Duodenal mucosa (tissue), 2 donors: ENCODE data around the gene HLA-DPB1.

Experiments
- H3K27ac ChIP-seq: one replicate; pipeline ENCODE4 v1.7.0; 2013; ENCODE audit warnings: low read depth, low read length
- H3K27me3 ChIP-seq, 2 donors: one replicate each; pipeline ENCODE4 v1.7.0; 2013; ENCODE audit warnings: low read length in 2 of 2, control low read depth in 1 of 2; ENCODE audit not compliant: insufficient read depth in 2 of 2, control insufficient read depth in 1 of 2
- H3K36me3 ChIP-seq, 2 donors: one replicate each; pipeline ENCODE4 v1.7.0; 2013; ENCODE audit warnings: low read length in 2 of 2, control low read depth in 1 of 2; ENCODE audit not compliant: insufficient read depth in 2 of 2, control insufficient read depth in 1 of 2
- H3K4me1 ChIP-seq, 2 donors: one replicate each; pipeline ENCODE4 v1.7.0; 2013; ENCODE audit warnings: low read length in 2 of 2, control low read depth in 1 of 2; ENCODE audit not compliant: insufficient read depth in 2 of 2, control insufficient read depth in 1 of 2
- H3K4me3 ChIP-seq, 2 donors: one replicate each; pipeline ENCODE4 v1.7.0; 2013; ENCODE audit warnings: low read length in 2 of 2, low read depth in 1 of 2
- H3K9ac ChIP-seq, 2 donors: one replicate each; pipeline ENCODE4 v1.7.0; 2013; ENCODE audit warnings: low read length in 2 of 2, low read depth in 1 of 2
- H3K9me3 ChIP-seq, 2 donors: one replicate each; pipeline ENCODE4 v1.7.0; 2013; ENCODE audit warnings: low read length in 2 of 2, control low read depth in 1 of 2; ENCODE audit not compliant: control insufficient read depth in 1 of 2

Gene HLA-DPB1

DNA sequence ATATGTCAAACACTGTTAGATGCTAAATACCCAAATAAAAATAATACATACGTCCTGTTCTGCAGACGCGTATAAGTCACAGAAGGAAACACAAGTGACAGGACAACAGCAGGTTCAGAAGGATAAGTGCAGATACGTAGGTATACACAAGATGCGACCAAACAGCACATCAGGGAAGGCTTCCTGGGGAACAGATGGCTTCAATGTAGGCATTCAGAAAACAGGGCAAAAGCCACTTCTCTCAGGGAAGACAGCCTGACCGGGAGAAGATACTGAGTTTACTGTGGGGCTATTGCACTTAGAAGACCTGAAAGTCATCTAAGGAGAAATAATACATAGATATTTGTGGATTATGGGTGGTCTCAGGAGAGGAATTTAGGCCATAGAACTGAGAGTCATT, 4.2 kb upstream of the HLA-DPB1 start:
- Histone ChIP-seq H3K27me3 (no peaks in the 10 kb centered on the region), H3K27ac (no peak overlapping the region), H3K4me1 (peaks cover 0 to 16% of the 10 kb centered on the region in 2 donors), H3K4me3 (peak overlapping the region; percentile 34 to 71), H3K36me3 (peaks cover 0 to 11% of the 10 kb centered on the region in 2 donors), H3K9me3 (no peaks in the 10 kb centered on the region), H3K9ac (peak overlapping the region in 1 of 2 donors; percentile 35)

DNA sequence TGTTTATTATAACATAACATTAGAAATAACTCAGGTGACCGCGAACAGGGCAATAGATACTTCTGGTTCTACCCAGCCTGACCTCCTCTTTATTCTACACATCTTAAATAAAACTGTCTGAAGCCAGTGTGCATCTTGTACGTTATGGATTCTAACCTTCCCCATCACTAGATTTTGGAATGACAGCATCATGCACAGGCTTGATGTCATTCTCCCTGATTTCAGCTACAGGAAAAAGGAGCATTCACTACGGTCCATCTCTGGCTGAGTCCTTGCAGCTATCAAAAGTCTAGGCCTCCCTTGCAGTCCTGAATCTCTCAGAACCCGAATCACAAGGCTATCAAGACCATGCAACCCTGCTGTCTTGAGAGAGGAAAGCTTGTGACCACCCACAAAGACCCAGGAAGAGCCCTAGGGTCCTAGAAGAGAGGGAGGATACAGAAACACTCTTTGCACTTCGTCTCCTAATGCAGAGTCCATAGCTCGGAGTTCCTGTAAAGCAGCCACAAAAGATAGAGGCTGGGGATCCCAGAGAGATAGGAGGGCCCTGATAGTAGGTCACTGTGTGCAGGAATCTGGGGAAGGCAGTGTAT, 3.2 kb upstream of the HLA-DPB1 start:
- H3K27ac ChIP-seq, result no peak overlapping the region
- H3K9me3 ChIP-seq, result no peaks in the 10 kb centered on the region
- peaks cover 0 to 17% of the 10 kb centered on the region in 2 donors for H3K4me1 ChIP-seq
- H3K27me3 ChIP-seq, result no peaks in the 10 kb centered on the region
- H3K4me3 ChIP-seq, result peak overlapping the region; percentile 65 to 71
- H3K36me3 ChIP-seq, result peaks cover 0 to 11% of the 10 kb centered on the region in 2 donors
- peak overlapping the region in 1 of 2 donors; percentile 26 for H3K9ac ChIP-seq

DNA sequence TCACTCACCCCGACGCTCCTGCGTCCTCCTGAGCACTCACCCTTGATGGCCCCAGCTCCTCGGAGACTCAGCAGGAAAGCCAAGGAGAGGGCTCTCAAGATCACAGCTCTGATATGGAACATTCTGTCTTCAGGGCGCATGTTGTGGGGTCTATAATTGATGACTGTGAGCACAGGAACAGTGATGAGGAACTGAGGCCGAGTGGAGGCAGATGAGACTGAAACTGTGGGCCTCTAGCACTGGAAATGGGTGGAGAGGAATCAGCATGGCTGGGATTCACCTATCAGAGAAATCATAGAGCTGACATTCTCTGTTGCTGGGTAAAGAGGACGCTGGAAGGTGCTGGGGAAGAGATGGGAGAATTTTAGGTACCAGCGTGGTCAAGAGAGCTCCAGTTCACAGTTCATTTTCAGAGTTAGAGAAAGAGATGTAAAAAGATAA, 2.3 kb upstream of the HLA-DPB1 start, which contains the start of gene HLA-DPA1:
Gene HLA-DPA1, minus strand, starts transcription at position 219 of the 441 bp plus-strand sequence.
- no peaks in the 10 kb centered on the region for H3K27me3 ChIP-seq
- H3K9ac ChIP-seq, result peak within 1 kb of the TSS; percentile 55 to 59
- H3K27ac ChIP-seq, result no peak within 1 kb of the TSS
- H3K4me1 ChIP-seq, result peaks cover 0 to 17% of the 10 kb centered on the region in 2 donors
- H3K9me3 ChIP-seq, result no peaks in the 10 kb centered on the region
- H3K36me3 ChIP-seq, result peaks cover 0 to 10% of the 10 kb centered on the region in 2 donors
- peak within 1 kb of the TSS; percentile 65 to 71 for H3K4me3 ChIP-seq

DNA sequence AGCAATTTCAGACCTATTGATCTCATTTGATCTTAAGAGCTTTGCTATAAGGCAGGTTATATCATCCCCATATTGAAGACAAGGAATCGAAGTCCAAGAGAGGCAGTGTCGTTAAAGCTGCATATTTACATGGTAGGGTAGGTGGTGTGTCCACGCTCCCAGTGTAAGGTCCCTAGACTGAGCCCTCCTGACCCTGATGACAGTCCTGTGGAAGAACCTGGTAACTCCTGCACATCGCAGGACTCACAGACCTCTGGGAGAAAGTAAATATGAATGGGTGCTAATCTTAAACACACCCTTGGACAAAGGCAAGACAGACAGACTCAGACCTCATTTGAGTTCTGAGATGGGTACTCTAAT, 602 bp upstream of the HLA-DPB1 start:
- H3K4me1 ChIP-seq, result peaks cover 0 to 17% of the 10 kb centered on the region in 2 donors
- no peak overlapping the region for H3K4me3 ChIP-seq
- H3K27me3 ChIP-seq, result peaks cover 0 to 4% of the 10 kb centered on the region in 2 donors
- H3K9ac ChIP-seq, result no peak overlapping the region
- no peaks in the 10 kb centered on the region for H3K9me3 ChIP-seq
- H3K36me3 ChIP-seq, result no peaks in the 10 kb centered on the region
- H3K27ac ChIP-seq, result peak overlapping the region; percentile 32

DNA sequence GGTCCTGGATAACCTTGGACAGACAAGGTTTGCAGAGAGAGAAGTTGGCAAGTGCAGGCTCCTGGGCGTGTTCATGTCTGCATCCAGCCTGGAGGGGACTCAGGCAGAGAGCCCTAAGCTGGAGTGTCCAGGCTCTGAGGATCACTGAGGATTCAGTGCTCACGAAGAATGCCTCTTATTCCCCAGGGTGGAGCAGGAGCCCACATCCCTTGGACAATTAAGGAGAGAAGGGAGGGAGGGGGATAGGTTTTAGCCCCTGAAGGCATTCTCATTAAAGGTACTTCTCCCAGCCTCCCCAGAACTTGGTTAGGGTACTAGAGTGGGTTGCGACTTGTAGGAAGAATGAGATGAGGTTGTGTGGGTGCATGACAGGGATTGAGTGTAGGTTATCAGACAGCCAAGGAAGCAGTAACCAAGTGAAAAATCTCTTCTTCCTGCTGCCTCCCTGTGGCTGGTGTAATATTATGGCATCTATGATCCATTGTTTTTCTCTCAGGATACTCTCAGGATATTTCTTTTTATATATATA, 680 bp downstream of the HLA-DPB1 start:
- Histone ChIP-seq H3K36me3 (no peaks in the 10 kb centered on the region), H3K9ac (peak overlapping the region; percentile 54 to 65), H3K4me1 (peaks cover 0 to 17% of the 10 kb centered on the region in 2 donors), H3K27ac (peak overlapping the region; percentile 50), H3K27me3 (peaks cover 0 to 4% of the 10 kb centered on the region in 2 donors), H3K9me3 (no peaks in the 10 kb centered on the region), H3K4me3 (peak overlapping the region; percentile 65 to 71)

DNA sequence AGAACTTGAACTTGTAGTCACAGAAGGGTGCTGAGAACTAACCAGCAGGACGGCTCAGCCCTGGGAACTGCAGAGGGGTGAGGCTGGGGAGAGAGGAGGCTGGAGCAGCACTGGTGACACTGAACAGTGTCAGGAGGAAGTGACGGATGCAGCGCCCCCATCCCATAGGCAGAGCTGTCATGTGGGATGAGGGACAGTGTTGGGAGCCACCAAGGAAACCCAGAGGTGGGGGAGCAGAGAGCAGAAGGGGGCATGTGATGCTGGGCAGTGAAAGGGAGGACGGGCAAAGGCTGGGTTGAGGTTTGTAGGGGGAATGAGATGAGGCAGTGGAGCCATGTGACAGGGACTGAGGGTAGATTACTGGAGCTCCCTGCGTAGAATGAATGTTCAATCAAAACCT, 2.1 kb downstream of the HLA-DPB1 start:
- Histone ChIP-seq H3K9me3 (no peaks in the 10 kb centered on the region), H3K36me3 (no peaks in the 10 kb centered on the region), H3K4me3 (peak overlapping the region; percentile 2 to 42), H3K27ac (no peak overlapping the region), H3K4me1 (peaks cover 0 to 13% of the 10 kb centered on the region in 2 donors), H3K9ac (no peak overlapping the region), H3K27me3 (peaks cover 0 to 4% of the 10 kb centered on the region in 2 donors)

DNA sequence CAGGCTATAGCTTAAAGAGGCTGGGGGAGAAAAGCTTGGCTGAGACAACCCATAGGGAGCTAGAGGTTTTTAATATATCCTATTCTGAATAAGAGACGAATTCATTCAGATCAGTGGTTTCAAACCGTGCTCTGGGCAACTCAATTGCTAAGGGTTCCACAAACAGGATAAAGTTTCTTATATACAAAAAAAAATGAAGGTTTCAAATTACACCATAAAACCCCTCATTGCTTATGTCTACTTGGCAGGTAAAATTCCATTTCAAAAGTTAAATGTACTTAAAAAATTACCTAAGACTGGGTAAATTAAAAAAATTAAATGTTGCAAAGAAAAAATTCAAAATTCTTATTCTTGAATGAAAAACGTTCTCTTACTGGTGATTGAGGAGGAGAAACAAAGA, 2.7 kb downstream of the HLA-DPB1 start:
- Histone ChIP-seq H3K9me3 (no peaks in the 10 kb centered on the region), H3K4me1 (peaks cover 0 to 13% of the 10 kb centered on the region in 2 donors), H3K4me3 (peak overlapping the region; percentile 2 to 28), H3K36me3 (no peaks in the 10 kb centered on the region), H3K27ac (no peak overlapping the region), H3K27me3 (peaks cover 0 to 4% of the 10 kb centered on the region in 2 donors), H3K9ac (no peak overlapping the region)

DNA sequence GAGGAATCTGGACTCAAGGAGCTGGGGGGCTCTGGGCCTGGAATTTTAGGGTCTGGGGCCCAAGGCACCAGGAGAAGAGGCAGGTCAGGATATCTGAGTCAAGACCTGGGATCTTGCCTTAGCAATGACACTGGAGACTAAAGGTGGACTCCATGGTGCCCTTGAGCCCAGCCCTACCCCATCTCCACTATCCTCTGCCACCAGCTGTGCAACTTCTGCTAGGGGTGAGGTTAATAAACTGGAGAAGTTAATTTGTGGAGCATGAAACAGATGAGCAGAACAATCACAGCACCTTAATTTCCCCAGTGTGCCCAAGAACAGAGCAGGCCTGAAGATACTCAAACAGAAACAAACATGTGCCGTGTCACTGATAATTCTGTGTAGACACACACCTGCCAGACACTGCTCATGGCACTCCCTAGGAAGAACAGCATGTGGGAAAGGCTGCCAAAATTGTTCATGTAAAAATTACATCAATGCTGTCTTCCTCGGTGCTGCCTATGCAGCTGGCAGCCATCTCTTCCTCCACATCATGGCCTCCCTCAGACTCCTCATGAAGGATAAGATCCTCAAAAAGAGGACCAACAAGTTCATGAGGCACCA, 3.2 kb downstream of the HLA-DPB1 start:
- Histone ChIP-seq H3K4me3 (no peak overlapping the region), H3K36me3 (no peaks in the 10 kb centered on the region), H3K9me3 (no peaks in the 10 kb centered on the region), H3K27ac (no peak overlapping the region), H3K27me3 (peaks cover 0 to 4% of the 10 kb centered on the region in 2 donors), H3K9ac (no peak overlapping the region), H3K4me1 (peaks cover 0 to 13% of the 10 kb centered on the region in 2 donors)

DNA sequence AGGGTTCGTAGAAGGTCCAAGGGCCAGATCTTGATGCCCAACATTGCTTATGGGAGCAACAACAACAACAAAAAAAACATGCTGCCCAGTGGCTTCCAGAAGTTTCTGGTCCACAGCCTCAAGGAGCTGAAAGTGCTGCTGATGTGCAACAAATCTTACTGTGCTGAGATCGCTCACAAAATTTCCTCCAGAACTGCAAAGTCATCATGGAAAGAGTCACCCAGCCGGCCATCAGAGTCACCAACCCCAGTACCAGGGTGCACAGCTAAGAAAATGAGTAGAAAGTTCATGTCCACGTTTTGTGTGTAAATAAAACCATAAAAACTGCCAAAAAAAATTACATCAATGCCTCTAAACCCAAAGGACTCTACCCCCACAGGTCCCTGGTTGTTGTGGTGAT, 3.8 kb downstream of the HLA-DPB1 start:
- no peaks in the 10 kb centered on the region for H3K9me3 ChIP-seq
- no peaks in the 10 kb centered on the region for H3K36me3 ChIP-seq
- H3K27ac ChIP-seq, result no peak overlapping the region
- H3K4me1 ChIP-seq, result peaks cover 0 to 13% of the 10 kb centered on the region in 2 donors
- peaks cover 0 to 4% of the 10 kb centered on the region in 2 donors for H3K27me3 ChIP-seq
- no peak overlapping the region for H3K4me3 ChIP-seq
- no peak overlapping the region for H3K9ac ChIP-seq
